ENCODE measurements around the gene CPT1A. TPM values are rescaled to one million over a fixed set of nuclear protein-coding genes. Genes with fewer than 3 reads are reported as not detected.

CPT1A gene
- total and polyA plus RNA-seq, 10 of the 15 experiments (the other 5 are each of a cell fraction or from before 2014, with no cell fraction given), result 1.1 to 17.5 (median 6.0) TPM

- H3K79me2 ChIP-seq (ENCODE audit: control insufficient read depth, insufficient read depth, low read length), result no peaks in the 10 kb centered on the region
- ATAC-seq (no peak), DNase-seq (ENCODE audit: low read depth, low spot score) (no peak), FAIRE-seq (no peak)
- SMC1A ChIA-PET (ENCODE audit: uncharacterized antibody, unreplicated experiment), result no interaction called here
- no peaks in the 10 kb centered on the region for H4K20me1 ChIP-seq (ENCODE audit: control insufficient read depth, insufficient read depth)
- 81% methylated on average over 8 of the region's 8 CpGs for WGBS (ENCODE audit: insufficient coverage, insufficient replicate concordance, low lambda C conversion rate, missing lambda C conversion rate)
- POLR2A ChIA-PET, result no interaction called here
- no peak overlapping the region for H3K4me2 ChIP-seq (ENCODE audit: control insufficient read depth, insufficient read depth)
- H2AFZ ChIP-seq (ENCODE audit: control insufficient read depth, low read depth, low read length), result no peak overlapping the region
- H3K4me3 ChIP-seq, result no peak overlapping the region
- H3K27me3 ChIP-seq (replicated peaks in 1 of 2; ENCODE audit: control insufficient read depth in 2 of 2, insufficient read depth in 2 of 2, low read length in 1 of 2), result no peaks in the 10 kb centered on the region
- CTCF ChIA-PET, result no interaction called here
- intact Hi-C loops (cut with micrococcal nuclease; ENCODE audit: unreplicated experiment) (no loop called here), in situ Hi-C loops (cut with MboI) (no loop called here)
- RAD21 ChIA-PET (ENCODE audit: unreplicated experiment), result no interaction called here
- no peak overlapping the region for H3K9ac ChIP-seq (ENCODE audit: control insufficient read depth, insufficient read depth, low read length)
- H3K4me1 ChIP-seq (ENCODE audit: control insufficient read depth, insufficient read depth, low read length), result no peaks in the 10 kb centered on the region
- no TSS peak for BruUV-seq (replicated peaks)
- no peak for TF ChIP-seq CEBPB (IDR thresholded peaks at IDR 0.05; ENCODE audit: borderline replicate concordance in 1 of 2, low read depth in 2 of 2, low read length in 2 of 2)
- TF ChIP-seq ETV6 (conservative IDR thresholded peaks at IDR 0.05 in 1 of 2, IDR thresholded peaks at IDR 0.05 in 1 of 2; ENCODE audit: borderline replicate concordance in 1 of 2, low read depth in 1 of 2), result no peak
- TF ChIP-seq ZSCAN29 (IDR thresholded peaks at IDR 0.05), result no peak
- TF ChIP-seq EED (IDR thresholded peaks at IDR 0.05; ENCODE audit: low read depth), result no peak
- TF ChIP-seq MTA3 (IDR thresholded peaks at IDR 0.05; ENCODE audit: borderline replicate concordance, low read length), result no peak
- TF ChIP-seq BCL3 (IDR thresholded peaks at IDR 0.05; ENCODE audit: borderline replicate concordance, insufficient read depth, low read depth, low read length, poor library complexity, severe bottlenecking), result no peak
- no peak for TF ChIP-seq SPI1 (IDR thresholded peaks at IDR 0.05; ENCODE audit: borderline replicate concordance, insufficient read depth, low read depth, low read length)
- TF ChIP-seq, protein P1, sequence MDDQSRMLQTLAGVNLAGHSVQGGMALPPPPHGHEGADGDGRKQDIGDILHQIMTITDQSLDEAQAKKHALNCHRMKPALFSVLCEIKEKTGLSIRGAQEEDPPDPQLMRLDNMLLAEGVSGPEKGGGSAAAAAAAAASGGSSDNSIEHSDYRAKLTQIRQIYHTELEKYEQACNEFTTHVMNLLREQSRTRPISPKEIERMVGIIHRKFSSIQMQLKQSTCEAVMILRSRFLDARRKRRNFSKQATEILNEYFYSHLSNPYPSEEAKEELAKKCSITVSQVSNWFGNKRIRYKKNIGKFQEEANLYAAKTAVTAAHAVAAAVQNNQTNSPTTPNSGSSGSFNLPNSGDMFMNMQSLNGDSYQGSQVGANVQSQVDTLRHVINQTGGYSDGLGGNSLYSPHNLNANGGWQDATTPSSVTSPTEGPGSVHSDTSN (IDR thresholded peaks at IDR 0.05; ENCODE audit: insufficient replicate concordance, low read depth, low read length), result no peak
- no peak for TF ChIP-seq BMI1 (IDR thresholded peaks at IDR 0.05; ENCODE audit: borderline replicate concordance)
- TF ChIP-seq LARP7 (IDR thresholded peaks at IDR 0.05), result no peak
- TF ChIP-seq RBBP5 (conservative IDR thresholded peaks at IDR 0.05), result no peak
- no peak for TF ChIP-seq STAT1 (conservative IDR thresholded peaks at IDR 0.05)
- TF ChIP-seq NFYB (IDR thresholded peaks at IDR 0.05; ENCODE audit: insufficient read depth, low read depth, low read length), result no peak
- TF ChIP-seq WRNIP1 (IDR thresholded peaks at IDR 0.05; ENCODE audit: borderline replicate concordance, low read depth, low read length), result no peak
- TF ChIP-seq PRDM15 (CRISPR knock-in tag; IDR thresholded peaks at IDR 0.05), result no peak
- no peak overlapping the region for H3K27ac ChIP-seq (ENCODE audit: control insufficient read depth, insufficient read depth)
- peaks cover 0 to 3% of the 10 kb centered on the region in 2 experiments; a peak in 2 of 4 replicates for H3K36me3 ChIP-seq (ENCODE audit: control insufficient read depth in 2 of 2, insufficient read depth in 2 of 2, low read length in 1 of 2)
- H3K9me3 ChIP-seq (replicated peaks; ENCODE audit: control insufficient read depth, insufficient read depth, low read length), result no peaks in the 10 kb centered on the region
These were observed 84.0 kb downstream of the CPT1A start for GRCh38 chr11:68757711-68758110.
